Stimulated activated CD4-positive, alpha-beta T cell treated with anti-CD3 and anti-CD28 coated beads, Interleukin-15, amount 100 ng/mL, for 48 hours (primary cell): ENCODE results near the gene CUX1.
"Not testable (repeated sequence)": the region's sequence is repeated elsewhere in the genome, so short reads cannot be mapped to it uniquely, and the experiment has no call there.

ENCODE experiments used
- DNase-seq, 2 donors: peaks; one replicate each; pipeline ENCODE4 v3.0.0-alpha.2; 2020; ENCODE audit warnings: low read depth in 2 of 2

The CUX1 gene

GRCh38 chr7:101823096-101823495 lies 5.7 kb downstream of the CUX1 start:
- DNase-seq = no peak

- DNase-seq = no peak
These were observed 6.2 kb downstream of the CUX1 start for GRCh38 chr7:101823596-101823995.

GRCh38 chr7:101824440-101824839 lies 7.0 kb downstream of the CUX1 start:
- DNase-seq = no peak

GRCh38 chr7:101826081-101826835 lies 8.8 kb downstream of the CUX1 start:
- no peak for DNase-seq

GRCh38 chr7:101828301-101829020 lies 11.0 kb downstream of the CUX1 start:
- DNase-seq = no peak

- no peak for DNase-seq
These were observed 11.9 kb downstream of the CUX1 start for GRCh38 chr7:101829374-101829773.

GRCh38 chr7:101829821-101830220 lies 12.4 kb downstream of the CUX1 start:
- no peak for DNase-seq

- not testable (repeated sequence) for DNase-seq
These were observed 14.0 kb downstream of the CUX1 start for GRCh38 chr7:101831396-101831795.

- no peak for DNase-seq
These were observed 14.8 kb downstream of the CUX1 start for GRCh38 chr7:101832205-101832631.

GRCh38 chr7:101832685-101833375 lies 15.4 kb downstream of the CUX1 start:
- no peak for DNase-seq

GRCh38 chr7:101833799-101834198 lies 16.4 kb downstream of the CUX1 start:
- DNase-seq = no peak

GRCh38 chr7:101835136-101835535 lies 17.7 kb downstream of the CUX1 start:
- DNase-seq = no peak

GRCh38 chr7:101837433-101837832 lies 20.0 kb downstream of the CUX1 start:
- not testable (repeated sequence) for DNase-seq

GRCh38 chr7:101838837-101839483 lies 21.5 kb downstream of the CUX1 start:
- no peak for DNase-seq

GRCh38 chr7:101841328-101841727 lies 23.9 kb downstream of the CUX1 start:
- DNase-seq = no peak

- no peak for DNase-seq
These were observed 26.2 kb downstream of the CUX1 start for GRCh38 chr7:101843293-101844271.

GRCh38 chr7:101845974-101846373 lies 28.5 kb downstream of the CUX1 start:
- DNase-seq = no peak

- DNase-seq = no peak
These were observed 29.5 kb downstream of the CUX1 start for GRCh38 chr7:101846800-101847538.

- DNase-seq = no peak
These were observed 31.0 kb downstream of the CUX1 start for GRCh38 chr7:101848208-101848951.
